RCC 7860 (cell line): ENCODE data around the gene ARHGAP6.
"Not testable (repeated sequence)": the region's sequence is repeated elsewhere in the genome, so short reads cannot be mapped to it uniquely, and the experiment has no call there.

Experiments used
- DNase-seq: peaks from one replicate; pipeline ENCODE4 v3.0.0-alpha.2; 2015; ENCODE audit warnings: low spot score
- FAIRE-seq: peaks from 2 replicates; lab custom pipeline; 2012; peaks lifted over from hg19 to GRCh38; lab: Jason Lieb, UNC

Gene ARHGAP6

GRCh38 chrX:11578301-11578700 lies 87.4 kb downstream of the ARHGAP6 start:
- DNase-seq, FAIRE-seq: not testable (repeated sequence)

DNA sequence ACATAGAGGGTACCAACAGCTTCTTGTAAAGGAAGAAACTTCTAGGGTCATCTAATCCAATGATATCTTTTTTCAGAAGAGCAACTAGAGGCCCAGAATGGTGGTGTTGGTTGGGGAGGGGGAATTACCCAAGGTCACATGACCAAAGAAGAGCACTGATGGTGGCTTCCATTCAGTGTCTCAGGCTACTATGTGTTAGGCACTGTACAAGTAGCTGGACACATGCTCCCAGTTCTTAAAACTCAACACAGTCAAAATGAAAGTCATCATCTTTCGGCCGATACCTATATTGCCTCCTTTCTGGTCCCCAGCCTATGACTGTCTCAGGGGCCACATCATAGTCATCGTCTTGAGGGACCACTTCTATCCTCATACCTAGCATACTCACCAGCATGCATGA lies 88.1 kb downstream of the ARHGAP6 start:
- DNase-seq (no peak), FAIRE-seq (no peak)

- no peak for DNase-seq
- no peak for FAIRE-seq
Measured at GRCh38 chrX:11575332-11575731, 90.4 kb downstream of the ARHGAP6 start.

DNA sequence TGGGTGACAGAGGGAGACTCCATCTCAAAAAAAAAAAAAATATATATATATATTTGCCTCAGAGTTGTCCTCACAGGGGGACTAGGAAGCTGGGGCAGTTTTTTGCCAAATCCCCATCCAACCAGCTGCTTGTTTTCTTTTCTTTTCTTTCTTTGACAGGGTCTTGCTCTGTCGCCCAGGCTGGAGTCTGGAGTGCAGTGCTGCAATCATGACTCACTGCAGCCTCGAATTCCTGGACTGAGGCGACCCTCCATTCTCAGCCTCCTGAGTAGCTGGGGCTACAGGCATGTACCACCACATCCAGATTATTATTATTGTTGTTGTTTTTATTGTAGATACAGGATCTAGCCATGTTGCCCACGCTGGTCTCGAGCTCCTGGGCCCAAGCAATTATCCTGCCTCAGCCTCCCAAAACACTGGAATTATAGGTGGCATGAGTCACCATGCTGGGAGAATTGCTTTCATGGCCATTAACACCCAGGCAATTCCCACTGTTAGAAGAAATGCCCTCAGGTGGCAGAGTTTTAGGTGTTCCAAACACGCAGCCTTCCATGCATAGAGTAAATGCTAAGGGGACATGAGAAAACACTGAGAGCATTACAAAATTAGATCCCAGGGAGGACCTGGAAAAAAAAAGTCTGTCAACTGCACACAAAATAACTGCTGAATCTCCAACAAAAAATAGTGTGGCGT lies 98.0 kb downstream of the ARHGAP6 start:
- FAIRE-seq (no peak), DNase-seq (no peak)

DNA sequence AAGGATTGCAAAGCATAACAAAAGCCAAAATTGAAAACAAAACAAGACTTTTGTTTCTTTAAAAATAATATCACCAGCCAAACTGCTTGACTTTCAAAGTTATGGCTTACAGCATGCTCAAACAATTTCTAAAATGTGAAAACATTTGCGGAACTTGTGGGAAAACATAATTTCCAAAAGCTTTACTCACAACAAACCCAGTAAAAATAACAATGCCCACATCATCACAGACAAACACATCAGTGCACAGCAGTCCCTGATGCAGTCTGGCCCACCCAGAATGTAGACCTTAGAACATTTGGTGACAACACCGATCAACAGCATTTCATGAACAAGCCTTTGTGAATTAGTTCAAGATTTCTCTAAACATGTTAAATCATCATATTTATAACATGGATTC lies 98.9 kb downstream of the ARHGAP6 start:
- DNase-seq: no peak
- FAIRE-seq: no peak

DNA sequence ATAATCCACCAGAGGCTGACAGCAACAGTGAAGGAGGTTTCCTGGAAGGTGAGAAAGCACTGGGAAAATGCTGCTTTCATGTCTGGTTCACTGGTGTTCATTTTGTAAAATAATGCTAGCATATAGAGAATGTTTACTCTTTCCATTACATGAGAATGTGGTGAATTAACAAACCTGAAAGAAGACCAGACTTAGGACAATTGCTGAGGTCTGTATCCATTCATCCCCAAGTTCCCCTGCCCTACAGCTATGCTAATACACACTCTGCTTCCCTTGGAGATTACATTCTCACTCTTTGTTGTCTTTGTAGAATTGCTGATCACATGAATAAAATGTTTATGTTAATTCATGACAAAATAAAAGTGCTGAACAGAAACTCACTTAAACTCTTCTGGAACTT lies 99.5 kb downstream of the ARHGAP6 start:
- DNase-seq (no peak), FAIRE-seq (no peak)

DNA sequence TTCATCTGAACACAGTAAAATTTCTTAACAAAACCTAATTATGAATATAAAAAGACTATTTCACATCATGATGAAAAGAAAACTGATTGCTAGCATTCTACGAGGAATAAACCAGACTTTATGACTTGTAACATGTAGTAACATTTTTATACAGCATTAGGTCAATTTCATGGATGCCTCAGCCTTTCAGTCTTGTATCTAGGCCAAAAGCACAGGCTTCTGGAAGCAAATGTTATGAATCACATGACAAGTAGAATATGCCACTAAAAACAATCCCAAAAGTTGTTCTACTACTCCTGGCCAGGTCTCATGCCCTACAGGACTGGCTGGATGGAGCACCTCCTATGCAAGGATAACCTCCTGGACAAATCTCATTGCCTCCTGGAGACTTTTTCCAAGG lies 101.2 kb downstream of the ARHGAP6 start:
- DNase-seq (no peak), FAIRE-seq (no peak)

DNA sequence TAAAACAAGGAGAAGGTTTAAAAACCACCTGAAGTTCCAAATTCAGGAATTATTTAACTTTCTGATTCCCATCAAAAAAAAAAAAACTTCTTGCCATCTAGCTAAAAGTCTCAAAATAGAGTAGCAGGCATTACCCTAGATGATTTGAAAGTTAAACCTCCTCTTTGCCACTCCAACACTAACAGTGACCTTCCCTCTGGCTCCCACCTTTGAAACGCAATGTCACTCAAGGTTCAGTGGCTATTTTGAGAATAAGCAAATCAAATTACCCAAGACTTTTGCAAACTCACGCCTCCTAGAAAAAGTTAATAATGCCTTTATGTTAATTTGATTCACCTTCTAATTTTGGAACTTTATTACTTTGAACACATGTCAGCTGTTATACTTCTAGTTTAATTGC lies 103.2 kb downstream of the ARHGAP6 start:
- no peak for FAIRE-seq
- no peak for DNase-seq

- no peak for DNase-seq
Measured at GRCh38 chrX:11558972-11559371, 106.7 kb downstream of the ARHGAP6 start.

DNA sequence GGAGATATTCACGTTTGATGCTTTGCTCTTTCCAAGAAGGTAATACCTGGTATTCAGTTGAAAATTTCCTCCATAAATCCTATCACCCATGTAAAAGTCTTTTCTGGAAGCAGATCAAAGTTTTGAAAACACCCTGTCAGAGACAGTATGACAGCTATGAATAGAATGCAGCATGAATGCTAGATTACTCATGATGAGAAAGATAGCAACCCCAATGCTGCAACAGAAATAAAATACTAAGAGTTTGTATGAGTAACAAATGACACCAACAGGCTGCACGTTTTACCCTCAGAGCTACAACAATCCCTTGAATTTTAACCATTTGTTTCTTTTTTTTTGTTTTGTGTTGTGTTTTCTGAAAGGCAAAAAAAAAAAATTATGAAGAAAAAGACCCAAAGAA lies 108.6 kb downstream of the ARHGAP6 start:
- FAIRE-seq (peak; percentile 95), DNase-seq (peak; percentile 74)

More at GRCh38 chrX:11558972-11559371, 106.7 kb downstream of the ARHGAP6 start:
- no peak for FAIRE-seq

DNA sequence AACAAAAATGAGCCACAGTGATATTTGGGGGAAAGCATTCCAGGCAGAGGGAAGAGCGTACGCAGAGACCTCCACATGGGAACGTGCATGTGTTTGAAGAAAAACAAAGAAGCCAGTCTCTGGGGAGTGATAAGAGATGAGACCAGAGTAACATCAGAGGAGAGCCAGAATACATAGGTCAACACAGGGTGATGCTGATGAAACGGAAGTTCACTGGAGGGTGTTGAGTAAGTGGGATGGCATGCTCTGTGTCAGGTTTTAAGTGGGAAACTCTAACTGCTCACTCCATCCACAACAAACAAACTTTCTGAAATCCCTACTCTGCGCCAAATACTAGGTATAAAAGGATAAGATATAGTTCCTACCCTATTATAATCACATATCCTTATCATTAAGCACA lies 110.0 kb downstream of the ARHGAP6 start:
- no peak for FAIRE-seq
- peak; percentile 25 for DNase-seq

DNA sequence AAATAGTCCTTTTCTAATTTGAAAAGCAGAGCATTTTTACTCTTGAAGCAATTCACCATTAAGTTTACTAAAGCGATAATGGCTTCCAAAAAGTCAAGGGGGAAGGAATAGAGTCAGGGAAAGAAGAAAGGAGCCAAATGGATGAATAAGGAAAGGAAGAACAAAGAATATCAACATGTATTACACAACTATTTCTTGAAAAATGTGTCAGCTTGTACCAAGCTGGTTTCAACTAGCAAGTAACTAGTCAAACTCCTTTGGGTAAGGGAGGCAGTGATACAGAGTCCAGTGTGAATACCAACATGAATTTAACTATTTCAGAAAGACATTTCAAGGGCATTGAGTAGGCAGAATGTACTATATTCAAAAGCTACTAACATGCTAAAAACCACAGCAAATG lies 112.1 kb downstream of the ARHGAP6 start:
- FAIRE-seq (no peak), DNase-seq (no peak)

DNA sequence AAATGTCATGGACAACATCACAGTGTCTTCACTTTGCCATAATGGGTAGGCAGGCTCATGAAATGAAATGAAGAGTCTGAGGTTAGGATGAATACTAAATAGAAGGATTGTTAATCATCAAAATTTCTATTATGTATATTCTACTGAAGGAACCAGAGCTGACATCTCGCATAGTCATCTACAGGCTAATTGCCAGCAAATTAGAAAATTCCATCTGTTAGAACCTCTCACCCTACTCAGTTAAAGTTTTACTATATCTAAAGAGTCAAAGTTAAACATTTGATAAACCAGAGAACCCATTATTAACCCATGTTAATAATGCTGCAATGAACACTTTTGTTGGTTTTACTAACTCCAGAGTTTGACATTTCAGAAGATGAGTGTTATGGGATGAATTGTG lies 114.6 kb downstream of the ARHGAP6 start:
- DNase-seq: no peak
- peak; percentile 85 for FAIRE-seq

- FAIRE-seq (no peak), DNase-seq (no peak)
Measured at GRCh38 chrX:11546917-11547316, 118.8 kb downstream of the ARHGAP6 start.

GRCh38 chrX:11543249-11543648 lies 122.5 kb downstream of the ARHGAP6 start:
- FAIRE-seq (no peak), DNase-seq (no peak)

GRCh38 chrX:11541510-11541909 lies 124.2 kb downstream of the ARHGAP6 start:
- DNase-seq (no peak), FAIRE-seq (no peak)

GRCh38 chrX:11540532-11541377 lies 125.0 kb downstream of the ARHGAP6 start:
- no peak for FAIRE-seq
- DNase-seq: no peak

GRCh38 chrX:11537141-11537540 lies 128.6 kb downstream of the ARHGAP6 start:
- FAIRE-seq (no peak), DNase-seq (no peak)

GRCh38 chrX:11535156-11535919 lies 130.4 kb downstream of the ARHGAP6 start:
- FAIRE-seq: no peak
- no peak for DNase-seq

GRCh38 chrX:11533199-11533651 lies 132.5 kb downstream of the ARHGAP6 start:
- DNase-seq (peak; percentile 76), FAIRE-seq (peak; percentile 99)

DNA sequence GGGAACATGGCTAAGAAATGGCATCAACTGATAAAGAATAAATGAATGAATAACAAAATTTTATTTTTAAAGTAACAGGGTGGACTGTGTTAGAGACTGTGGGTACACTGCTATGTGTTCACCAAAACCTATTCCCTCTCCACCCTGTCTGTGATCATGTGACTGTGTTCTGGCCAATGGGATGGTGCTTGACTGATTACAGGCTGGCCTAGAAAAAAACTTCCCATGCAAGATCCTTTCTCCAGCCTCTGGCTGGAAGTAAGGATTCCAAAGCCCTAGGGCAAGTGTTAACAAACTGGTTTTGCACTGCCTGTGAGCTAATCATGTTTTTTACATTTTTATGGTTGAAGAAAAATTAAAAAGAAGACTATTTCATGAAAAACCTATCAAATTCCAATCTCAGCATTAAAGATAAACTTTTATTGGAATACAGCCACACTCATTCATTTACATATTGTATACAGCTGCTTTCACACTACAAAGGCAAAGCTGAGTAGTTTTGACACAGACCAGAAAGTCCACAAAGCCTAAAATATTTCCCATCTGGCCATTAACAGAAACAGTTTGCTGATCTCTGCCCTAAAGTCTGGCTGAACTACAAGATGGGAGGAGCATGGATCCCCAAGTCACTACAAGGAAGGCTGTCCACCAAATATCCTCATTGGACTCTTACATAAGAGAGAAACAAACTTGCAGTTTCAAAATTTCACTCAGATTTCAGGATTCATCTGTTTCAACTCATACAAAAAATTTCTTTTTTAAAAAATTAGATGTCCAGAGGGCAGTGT lies 133.2 kb downstream of the ARHGAP6 start:
- FAIRE-seq (no peak), DNase-seq (no peak)
